Activated CD4-positive, alpha-beta T cell treated with anti-CD3 and anti-CD28 coated beads for 36 hours (primary cell): ENCODE results near the gene TRAK1. TPM values are rescaled to one million over a fixed set of nuclear protein-coding genes. Genes with fewer than 3 reads are reported as not detected.

Experiments used
- ATAC-seq: fragments of 200-7000 bp; cut with Tn5 transposase; one replicate; pipeline ENCODE4 v1.10.0; 2021; ENCODE audit warnings: mild to moderate bottlenecking, moderate library complexity
- CTCF ChIA-PET: fragments of 350-600 bp; sonication (Branson Sonifier 250); formaldehyde crosslinking; loops from one replicate; lab custom pipeline; 2021; ENCODE audit warnings: antibody characterized with exemption; lab: Charles Lee
- POLR2A ChIA-PET: fragments of 350-600 bp; sonication (Branson Sonifier 250); formaldehyde crosslinking; loops from one replicate; lab custom pipeline; 2021; ENCODE audit warnings: antibody characterized with exemption, inconsistent platforms; lab: Charles Lee
- DNase-seq: peaks from one replicate; pipeline ENCODE4 v3.0.0-alpha.2; 2020
- H3K27ac Mint-ChIP-seq: one replicate; pipeline ENCODE4 v1.8.0; 2021; ENCODE audit warnings: mixed read lengths
- H3K27me3 Mint-ChIP-seq: one replicate; pipeline ENCODE4 v1.8.0; 2021; ENCODE audit warnings: mixed read lengths
- H3K36me3 Mint-ChIP-seq: one replicate; pipeline ENCODE4 v1.8.0; 2021; ENCODE audit warnings: low read depth, mixed read lengths
- H3K4me1 Mint-ChIP-seq: one replicate; pipeline ENCODE4 v1.8.0; 2021; ENCODE audit warnings: mixed read lengths
- H3K4me3 Mint-ChIP-seq: one replicate; pipeline ENCODE4 v1.8.0; 2021; ENCODE audit warnings: mild to moderate bottlenecking, moderate library complexity, mixed read lengths
- H3K9me3 Mint-ChIP-seq: one replicate; pipeline ENCODE4 v1.8.0; 2021; ENCODE audit warnings: low read depth, mixed read lengths
- intact Hi-C, 2 experiments: fragments of 100-400 bp; cut with DNase I in 1 of 2; cut with micrococcal nuclease in 1 of 2; formaldehyde crosslinking; loops; one replicate each; pipeline versions ENCODE4 v1.14.2 to v1.15.1; 2022 to 2024; cut with DNase I, micrococcal nuclease
- total RNA-seq, 2 experiments: library from RNA; stranded (reverse); gene quantifications; one replicate each; pipeline ENCODE4 v1.2.3, GENCODE V29; 2021

TRAK1 gene
- total RNA-seq, 2 experiments from 2014 or later: 22.4 to 23.6 TPM

GRCh38 chr3:42085641-42086376 is 5.3 kb upstream of the TRAK1 start:
- H3K4me3 Mint-ChIP-seq: no peak overlapping the region
- H3K27me3 Mint-ChIP-seq: no peaks in the 10 kb centered on the region
- DNase-seq: no peak
- H3K4me1 Mint-ChIP-seq: peaks cover 47% of the 10 kb centered on the region
- H3K9me3 Mint-ChIP-seq: no peaks in the 10 kb centered on the region
- POLR2A ChIA-PET: no interaction called here
- intact Hi-C loops: no loop called here
- H3K27ac Mint-ChIP-seq: peak overlapping the region; percentile 58
- CTCF ChIA-PET: no interaction called here
- H3K36me3 Mint-ChIP-seq: peaks cover 20% of the 10 kb centered on the region
- ATAC-seq: peak; percentile 27

GRCh38 chr3:42088803-42089530 is 2.2 kb upstream of the TRAK1 start:
- intact Hi-C loops: no loop called here
- POLR2A ChIA-PET: no interaction called here
- Mint-ChIP-seq H3K27me3 (no peaks in the 10 kb centered on the region), H3K4me1 (peaks cover 47% of the 10 kb centered on the region), H3K9me3 (no peaks in the 10 kb centered on the region), H3K4me3 (no peak overlapping the region), H3K27ac (no peak overlapping the region), H3K36me3 (peaks cover 34% of the 10 kb centered on the region)
- CTCF ChIA-PET: interaction anchor here (2.1 kb wide), 1 partner anchor 10 kb away, joined by 10 read pairs; no protein-coding TSS in a partner anchor
- no peak for DNase-seq
- no peak for ATAC-seq

GRCh38 chr3:42092006-42092405 is 849 bp downstream of the TRAK1 start:
- H3K9me3 Mint-ChIP-seq: no peaks in the 10 kb centered on the region
- no peak overlapping the region for H3K4me3 Mint-ChIP-seq
- no peak for ATAC-seq

GRCh38 chr3:42094128-42094527 is 3.0 kb downstream of the TRAK1 start:
- H3K4me1 Mint-ChIP-seq: peaks cover 53% of the 10 kb centered on the region
- DNase-seq (peak; percentile 24), ATAC-seq (peak; percentile 61)
- H3K4me3 Mint-ChIP-seq: no peak overlapping the region
- CTCF ChIA-PET: interaction anchor here (0.6 to 1.3 kb wide), 2 partner anchors 58 to 196 kb away, joined by 4 to 5 read pairs; no protein-coding TSS in a partner anchor
- peaks cover 29% of the 10 kb centered on the region for H3K36me3 Mint-ChIP-seq
- POLR2A ChIA-PET: interaction anchor here (1.2 kb wide), 1 partner anchor 12 kb away, joined by 3 read pairs; no protein-coding TSS in a partner anchor
- H3K27ac Mint-ChIP-seq: no peak overlapping the region
- H3K9me3 Mint-ChIP-seq: no peaks in the 10 kb centered on the region
- intact Hi-C loops: loop anchor here in 1 of 2 experiments (10.0 kb wide), 3 partner anchors 489 to 1759 kb away; no protein-coding TSS in a partner anchor
- H3K27me3 Mint-ChIP-seq: no peaks in the 10 kb centered on the region

More at GRCh38 chr3:42092006-42092405, 849 bp downstream of the TRAK1 start:
- no peaks in the 10 kb centered on the region for H3K27me3 Mint-ChIP-seq
- POLR2A ChIA-PET: no interaction called here
- intact Hi-C loops: loop anchor here in 1 of 2 experiments (2.0 to 10.0 kb wide), 4 partner anchors 79 to 1757 kb away; no protein-coding TSS in a partner anchor
- peaks cover 46% of the 10 kb centered on the region for H3K4me1 Mint-ChIP-seq
- CTCF ChIA-PET: no interaction called here
- H3K36me3 Mint-ChIP-seq: peaks cover 39% of the 10 kb centered on the region
- DNase-seq: no peak
- no peak overlapping the region for H3K27ac Mint-ChIP-seq

GRCh38 chr3:42094691-42095391 is 3.7 kb downstream of the TRAK1 start:
- peaks cover 50% of the 10 kb centered on the region for H3K4me1 Mint-ChIP-seq
- DNase-seq (no peak), ATAC-seq (no peak)
- no peaks in the 10 kb centered on the region for H3K9me3 Mint-ChIP-seq
- intact Hi-C loops: loop anchor here (5.0 to 10.0 kb wide), 7 partner anchors 83 to 1760 kb away; partner anchors contain the start of gene ULK4 (in 1 of the 2)
- ChIA-PET CTCF (interaction anchor here (0.6 to 1.3 kb wide), 3 partner anchors 59 to 197 kb away, joined by 3 to 5 read pairs (median 4); no protein-coding TSS in a partner anchor), POLR2A (interaction anchor here (1.2 kb wide), 1 partner anchor 13 kb away, joined by 3 read pairs; no protein-coding TSS in a partner anchor)
- H3K27ac Mint-ChIP-seq: no peak overlapping the region
- no peaks in the 10 kb centered on the region for H3K27me3 Mint-ChIP-seq
- H3K4me3 Mint-ChIP-seq: no peak overlapping the region
- peaks cover 26% of the 10 kb centered on the region for H3K36me3 Mint-ChIP-seq

DNA sequence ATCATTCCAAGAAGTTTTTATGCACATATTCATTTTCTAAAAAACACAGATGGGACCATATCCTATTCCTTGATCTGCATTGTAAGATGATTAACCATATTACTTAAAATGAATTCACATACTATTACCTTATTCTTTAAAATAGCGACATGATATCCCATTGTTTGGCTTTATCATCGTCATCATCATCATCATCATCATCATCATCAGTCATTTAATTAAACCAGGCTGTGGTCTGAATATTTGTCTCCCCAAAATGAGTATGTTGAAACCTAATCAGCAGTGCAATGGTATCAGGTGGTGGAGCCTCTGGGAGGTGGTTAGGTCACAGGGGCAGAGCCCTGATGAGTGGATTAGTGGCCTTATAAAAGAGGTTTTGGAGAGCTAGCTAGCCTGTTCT is 4.4 kb downstream of the TRAK1 start:
- H3K27ac Mint-ChIP-seq: no peak overlapping the region
- POLR2A ChIA-PET: no interaction called here
- CTCF ChIA-PET: no interaction called here
- intact Hi-C loops: loop anchor here (5.0 to 10.0 kb wide), 7 partner anchors 83 to 1761 kb away; partner anchors contain the start of gene ULK4 (in 1 of the 2)
- H3K36me3 Mint-ChIP-seq: peaks cover 21% of the 10 kb centered on the region
- DNase-seq: no peak
- no peaks in the 10 kb centered on the region for H3K27me3 Mint-ChIP-seq
- no peak overlapping the region for H3K4me3 Mint-ChIP-seq
- no peaks in the 10 kb centered on the region for H3K9me3 Mint-ChIP-seq
- H3K4me1 Mint-ChIP-seq: peaks cover 49% of the 10 kb centered on the region
- no peak for ATAC-seq

- Mint-ChIP-seq H3K36me3 (peaks cover 11% of the 10 kb centered on the region), H3K27me3 (no peaks in the 10 kb centered on the region), H3K4me1 (peaks cover 41% of the 10 kb centered on the region), H3K4me3 (no peak overlapping the region), H3K9me3 (no peaks in the 10 kb centered on the region), H3K27ac (no peak overlapping the region)
- ChIA-PET CTCF (interaction anchor here (1.3 kb wide), 1 partner anchor 84 kb away, joined by 3 read pairs; no protein-coding TSS in a partner anchor), POLR2A (no interaction called here)
- DNase-seq: peak; percentile 37
- ATAC-seq: peak; percentile 54
- intact Hi-C loops: loop anchor here (5.0 to 10.0 kb wide), 7 partner anchors 85 to 1762 kb away; partner anchors contain the start of gene ULK4 (in 1 of the 2)
Measured at GRCh38 chr3:42096796-42097565, 5.8 kb downstream of the TRAK1 start.

- no peak for DNase-seq
- Mint-ChIP-seq H3K9me3 (no peaks in the 10 kb centered on the region), H3K27me3 (no peaks in the 10 kb centered on the region), H3K4me1 (peaks cover 36% of the 10 kb centered on the region), H3K36me3 (peaks cover 6% of the 10 kb centered on the region), H3K27ac (no peak overlapping the region), H3K4me3 (no peak overlapping the region)
- ChIA-PET POLR2A (no interaction called here), CTCF (interaction anchor here (0.9 to 1.3 kb wide), 2 partner anchors 85 to 214 kb away, joined by 3 to 4 read pairs; no protein-coding TSS in a partner anchor)
- intact Hi-C loops: loop anchor here (5.0 to 10.0 kb wide), 7 partner anchors 85 to 1763 kb away; partner anchors contain the start of gene ULK4 (in 1 of the 2)
- ATAC-seq: no peak
Measured at GRCh38 chr3:42097566-42097946, 6.4 kb downstream of the TRAK1 start.

GRCh38 chr3:42098171-42098570 is 7.0 kb downstream of the TRAK1 start:
- Mint-ChIP-seq H3K4me3 (no peak overlapping the region), H3K9me3 (no peaks in the 10 kb centered on the region), H3K4me1 (peaks cover 31% of the 10 kb centered on the region), H3K36me3 (peaks cover 6% of the 10 kb centered on the region), H3K27me3 (no peaks in the 10 kb centered on the region), H3K27ac (no peak overlapping the region)
- ATAC-seq: no peak
- intact Hi-C loops: loop anchor here (2.0 to 10.0 kb wide), 8 partner anchors 86 to 1763 kb away; partner anchors contain the start of gene ULK4 (in 2 of the 2)
- ChIA-PET CTCF (interaction anchor here (0.7 to 3.0 kb wide), 9 partner anchors 10 to 1691 kb away, joined by 3 to 11 read pairs (median 6); no protein-coding TSS in a partner anchor), POLR2A (no interaction called here)
- DNase-seq: no peak
